ENCODE results near the gene RELL2. TPM values are rescaled to one million over a fixed set of nuclear protein-coding genes. Genes with fewer than 3 reads are reported as not detected.

Gene RELL2
- total RNA-seq, 1 donor from 2014 or later: 6.1 TPM

DNA sequence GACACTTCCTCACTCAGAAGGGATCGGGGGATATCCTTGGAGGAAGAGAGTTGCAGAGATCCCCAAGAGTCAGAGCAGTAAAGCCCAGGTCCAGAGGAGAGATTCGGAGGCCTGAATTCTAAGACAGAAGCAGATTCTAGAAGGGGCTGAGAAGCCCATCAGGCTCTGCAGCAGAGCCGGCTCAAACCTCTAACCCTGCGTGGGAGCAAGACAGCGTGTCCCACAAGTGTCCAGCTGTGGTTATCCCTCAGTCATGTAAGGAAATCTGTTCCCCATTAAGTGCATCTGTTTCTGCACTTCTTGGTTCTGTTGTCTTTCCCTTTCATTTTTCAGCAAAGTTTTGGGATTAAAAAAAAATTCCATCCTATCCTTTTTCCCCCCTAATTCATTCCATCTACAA is 13.2 kb upstream of the RELL2 start:
- Mint-ChIP-seq H3K27me3 (ENCODE audit: low read depth) (no peaks in the 10 kb centered on the region), H3K4me1 (ENCODE audit: low read depth) (peaks cover 11% of the 10 kb centered on the region), H3K36me3 (ENCODE audit: low read depth) (peaks cover 41% of the 10 kb centered on the region), H3K27ac (ENCODE audit: unreplicated experiment) (no peak overlapping the region), H3K9me3 (ENCODE audit: low read depth) (no peaks in the 10 kb centered on the region), H3K4me3 (ENCODE audit: unreplicated experiment) (no peak overlapping the region)
- TF ChIP-seq, protein P1, sequence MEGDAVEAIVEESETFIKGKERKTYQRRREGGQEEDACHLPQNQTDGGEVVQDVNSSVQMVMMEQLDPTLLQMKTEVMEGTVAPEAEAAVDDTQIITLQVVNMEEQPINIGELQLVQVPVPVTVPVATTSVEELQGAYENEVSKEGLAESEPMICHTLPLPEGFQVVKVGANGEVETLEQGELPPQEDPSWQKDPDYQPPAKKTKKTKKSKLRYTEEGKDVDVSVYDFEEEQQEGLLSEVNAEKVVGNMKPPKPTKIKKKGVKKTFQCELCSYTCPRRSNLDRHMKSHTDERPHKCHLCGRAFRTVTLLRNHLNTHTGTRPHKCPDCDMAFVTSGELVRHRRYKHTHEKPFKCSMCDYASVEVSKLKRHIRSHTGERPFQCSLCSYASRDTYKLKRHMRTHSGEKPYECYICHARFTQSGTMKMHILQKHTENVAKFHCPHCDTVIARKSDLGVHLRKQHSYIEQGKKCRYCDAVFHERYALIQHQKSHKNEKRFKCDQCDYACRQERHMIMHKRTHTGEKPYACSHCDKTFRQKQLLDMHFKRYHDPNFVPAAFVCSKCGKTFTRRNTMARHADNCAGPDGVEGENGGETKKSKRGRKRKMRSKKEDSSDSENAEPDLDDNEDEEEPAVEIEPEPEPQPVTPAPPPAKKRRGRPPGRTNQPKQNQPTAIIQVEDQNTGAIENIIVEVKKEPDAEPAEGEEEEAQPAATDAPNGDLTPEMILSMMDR (IDR thresholded peaks at IDR 0.05): no peak
- no peak for DNase-seq (ENCODE audit: low spot score)

DNA sequence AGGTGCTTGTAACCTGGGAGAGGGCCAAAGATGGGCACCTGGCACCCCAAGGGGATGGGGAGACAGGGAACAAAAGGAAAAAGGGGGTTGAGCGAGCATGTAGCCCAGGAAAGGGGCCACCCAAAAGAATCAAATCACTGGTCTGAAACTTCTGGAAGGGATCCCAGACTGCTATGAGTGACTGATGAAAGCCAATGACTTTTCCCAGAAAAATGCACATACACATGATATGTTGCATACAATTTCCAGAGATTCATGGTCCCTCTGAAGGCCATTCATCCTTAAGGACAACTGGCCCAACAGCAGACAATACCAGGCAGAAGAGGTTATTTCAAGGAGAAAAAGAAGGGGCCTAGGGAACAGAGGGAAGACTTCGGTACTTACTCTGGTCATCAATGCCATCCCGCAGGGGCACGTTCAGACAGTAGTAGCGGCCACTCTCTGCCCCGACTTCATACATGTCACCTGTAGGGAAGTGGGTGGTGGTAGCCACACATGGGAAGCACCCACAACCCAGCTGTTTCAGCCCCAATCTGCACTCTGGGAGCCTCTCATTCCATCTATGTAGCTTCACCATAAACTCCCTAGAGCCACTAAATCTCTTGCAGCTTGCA is 8.5 kb upstream of the RELL2 start:
- H3K36me3 Mint-ChIP-seq (ENCODE audit: low read depth): peaks cover 38% of the 10 kb centered on the region
- DNase-seq (ENCODE audit: low spot score): no peak
- no peaks in the 10 kb centered on the region for H3K9me3 Mint-ChIP-seq (ENCODE audit: low read depth)
- no peak overlapping the region for H3K4me3 Mint-ChIP-seq (ENCODE audit: unreplicated experiment)
- TF ChIP-seq, protein P1 (IDR thresholded peaks at IDR 0.05): no peak
- no peak overlapping the region for H3K27ac Mint-ChIP-seq (ENCODE audit: unreplicated experiment)
- no peaks in the 10 kb centered on the region for H3K27me3 Mint-ChIP-seq (ENCODE audit: low read depth)
- H3K4me1 Mint-ChIP-seq (ENCODE audit: low read depth): no peaks in the 10 kb centered on the region

- DNase-seq (ENCODE audit: low spot score): no peak
- H3K4me3 Mint-ChIP-seq (ENCODE audit: unreplicated experiment): no peak overlapping the region
- peaks cover 30% of the 10 kb centered on the region for H3K36me3 Mint-ChIP-seq (ENCODE audit: low read depth)
- TF ChIP-seq, protein P1 (IDR thresholded peaks at IDR 0.05): no peak
- no peaks in the 10 kb centered on the region for H3K9me3 Mint-ChIP-seq (ENCODE audit: low read depth)
- H3K27ac Mint-ChIP-seq (ENCODE audit: unreplicated experiment): no peak overlapping the region
- no peaks in the 10 kb centered on the region for H3K27me3 Mint-ChIP-seq (ENCODE audit: low read depth)
- H3K4me1 Mint-ChIP-seq (ENCODE audit: low read depth): peaks cover 14% of the 10 kb centered on the region
Observed at GRCh38 chr5:141630570-141631140, 6.1 kb upstream of the RELL2 start.

DNA sequence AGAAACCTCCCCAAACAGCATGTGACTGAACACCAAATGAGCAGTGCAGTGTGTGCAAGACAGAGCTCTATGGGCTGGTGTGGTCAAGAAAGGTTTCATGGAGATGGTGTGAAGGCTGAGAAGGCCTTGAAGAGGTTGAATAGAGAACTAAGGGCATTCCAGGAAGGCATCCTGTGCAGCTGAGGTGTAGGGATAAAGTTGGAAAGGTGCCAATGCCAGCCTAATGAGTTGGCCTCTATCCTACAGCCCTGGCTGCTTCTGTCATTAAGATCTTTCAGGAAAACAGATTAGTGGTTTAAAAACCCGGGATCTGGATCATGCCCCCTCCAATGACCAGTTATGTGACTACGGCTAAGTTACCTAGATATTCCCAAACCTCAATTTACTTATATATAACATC is 4.1 kb upstream of the RELL2 start:
- Mint-ChIP-seq H3K27me3 (ENCODE audit: low read depth) (no peaks in the 10 kb centered on the region), H3K36me3 (ENCODE audit: low read depth) (peaks cover 19% of the 10 kb centered on the region), H3K27ac (ENCODE audit: unreplicated experiment) (no peak overlapping the region), H3K4me3 (ENCODE audit: unreplicated experiment) (no peak overlapping the region), H3K9me3 (ENCODE audit: low read depth) (no peaks in the 10 kb centered on the region), H3K4me1 (ENCODE audit: low read depth) (peaks cover 22% of the 10 kb centered on the region)
- TF ChIP-seq, protein P1 (IDR thresholded peaks at IDR 0.05): no peak
- DNase-seq (ENCODE audit: low spot score): no peak

DNA sequence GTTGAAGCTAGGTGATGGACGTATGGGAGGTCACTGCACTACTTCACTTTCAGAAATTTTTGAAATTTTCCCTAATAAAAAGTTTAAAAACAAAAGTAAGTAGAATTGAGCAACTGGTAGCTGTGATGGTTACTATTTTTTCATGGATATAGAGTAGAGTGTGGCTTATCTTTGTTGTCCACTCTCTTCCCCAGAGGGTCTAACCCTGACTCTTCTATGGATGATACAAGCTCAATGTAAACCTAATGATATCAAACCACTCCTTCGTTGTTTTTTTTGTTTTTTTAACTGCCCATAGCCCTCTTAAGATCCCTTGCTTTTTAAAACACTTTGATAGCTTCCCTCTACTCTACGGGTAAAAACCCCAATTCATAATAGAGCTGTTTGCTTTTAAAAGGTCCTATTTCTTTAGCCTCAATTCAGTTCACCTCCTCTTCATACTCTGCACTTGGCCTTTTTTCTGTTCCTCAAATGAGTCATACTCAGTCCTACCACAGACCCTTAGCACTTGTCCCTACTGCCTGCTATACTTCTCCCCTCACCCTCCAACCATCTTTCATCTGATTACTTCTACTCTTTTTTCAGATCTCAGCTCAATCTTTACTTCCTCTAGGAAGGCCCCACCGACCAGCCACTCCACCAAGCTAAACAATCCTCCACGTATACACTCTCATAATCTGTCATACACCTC is 2.8 kb upstream of the RELL2 start:
- Mint-ChIP-seq H3K4me3 (ENCODE audit: unreplicated experiment) (no peak overlapping the region), H3K9me3 (ENCODE audit: low read depth) (no peaks in the 10 kb centered on the region), H3K36me3 (ENCODE audit: low read depth) (peaks cover 8% of the 10 kb centered on the region), H3K27me3 (ENCODE audit: low read depth) (no peaks in the 10 kb centered on the region), H3K27ac (ENCODE audit: unreplicated experiment) (no peak overlapping the region), H3K4me1 (ENCODE audit: low read depth) (peaks cover 26% of the 10 kb centered on the region)
- DNase-seq (ENCODE audit: low spot score): no peak
- TF ChIP-seq, protein P1 (IDR thresholded peaks at IDR 0.05): no peak
